SK-N-SH (cell line): ENCODE results near the gene LRMDA. TPM values are rescaled to one million over a fixed set of nuclear protein-coding genes. Genes with fewer than 3 reads are reported as not detected.

Source experiments
- CTCF ChIA-PET: fragments of 300-600, 350-600 bp; formaldehyde crosslinking; extraction: SDS; loops from one replicate; lab custom pipeline; 2021; lab: Yijun Ruan, JAX
- POLR2A ChIA-PET: fragments of 350-600 bp; sonication (Branson Sonifier 250); formaldehyde crosslinking; extraction: SDS; loops from one replicate; lab custom pipeline; 2020; ENCODE audit warnings: antibody characterized with exemption, inconsistent platforms; lab: Yijun Ruan, JAX
- DNase-seq: peaks from one replicate; pipeline ENCODE4 v3.0.0; 2012
- H2AFZ ChIP-seq: fragments of 200-600 bp; sonication (generic); 2 replicates; pipeline ENCODE4 v1.8.1; 2016; ENCODE audit warnings: antibody characterized with exemption, mild to moderate bottlenecking, low read depth
- H3F3A ChIP-seq: fragments of 200-600 bp; sonication (generic); replicated peaks from 2 replicates; pipeline ENCODE3; 2016; ENCODE audit warnings: antibody characterized with exemption, mild to moderate bottlenecking; ENCODE audit not compliant: insufficient read depth
- H3K27ac ChIP-seq, 2 experiments: fragments of 200-500 bp in 1 of 2; fragments of 200-600 bp in 1 of 2; sonication (Bioruptor generic) in 1 of 2; sonication (generic), shearing (Covaris generic) in 1 of 2; 2 replicates each; pipeline versions ENCODE4 v1.5.1 to v1.6.1; 2014 to 2016; ENCODE audit warnings: low read depth in 2 of 2, inconsistent platforms in 1 of 2, low read length in 1 of 2, mild to moderate bottlenecking in 1 of 2, mixed read lengths in 1 of 2
- H3K27me3 ChIP-seq: fragments of 200-600 bp; sonication (generic), shearing (Covaris generic); 2 replicates; pipeline ENCODE4 v1.6.1; 2016; ENCODE audit warnings: mixed run types; ENCODE audit not compliant: insufficient read depth
- H3K36me3 ChIP-seq, 2 experiments: fragments of 200-500 bp in 1 of 2; fragments of 200-600 bp in 1 of 2; sonication (Bioruptor generic) in 1 of 2; sonication (generic) in 1 of 2; replicated peaks in 1 of 2; 2 replicates each; pipeline versions ENCODE3 to v1.5.1; 2014 to 2016; ENCODE audit warnings: low read length in 1 of 2, mild to moderate bottlenecking in 1 of 2; ENCODE audit not compliant: insufficient read depth in 2 of 2, control insufficient read depth in 1 of 2
- H3K4me1 ChIP-seq, 2 experiments: fragments of 200-500 bp in 1 of 2; fragments of 200-600 bp in 1 of 2; sonication (Bioruptor generic) in 1 of 2; sonication (generic), shearing (Covaris generic) in 1 of 2; 2 replicates each; pipeline versions ENCODE4 v1.5.1 to v1.6.1; 2014 to 2016; ENCODE audit warnings: low read depth in 1 of 2, low read length in 1 of 2, mixed run types in 1 of 2; ENCODE audit not compliant: insufficient read depth in 2 of 2, control insufficient read depth in 1 of 2
- H3K4me2 ChIP-seq: fragments of 200-600 bp; sonication (generic), shearing (Covaris generic); 2 replicates; pipeline ENCODE4 v1.6.1; 2017; ENCODE audit warnings: mixed run types
- H3K4me3 ChIP-seq, 2 experiments: fragments of 200-500 bp in 1 of 2; fragments of 200-600 bp in 1 of 2; sonication (Bioruptor generic) in 1 of 2; sonication (generic), shearing (Covaris generic) in 1 of 2; 2 replicates each; pipeline versions ENCODE4 v1.5.1 to v1.8.1; 2014 to 2016; ENCODE audit warnings: low read depth in 2 of 2, inconsistent platforms in 1 of 2, low read length in 1 of 2, mild to moderate bottlenecking in 1 of 2, mixed read lengths in 1 of 2, moderate library complexity in 1 of 2
- H3K79me2 ChIP-seq: fragments of 200-600 bp; sonication (generic); 2 replicates; pipeline ENCODE4 v1.8.1; 2017; ENCODE audit warnings: mild to moderate bottlenecking; ENCODE audit not compliant: insufficient read depth
- H3K9ac ChIP-seq: fragments of 200-600 bp; sonication (generic); 2 replicates; pipeline ENCODE4 v1.6.1; 2017; ENCODE audit warnings: mixed run types
- H3K9me2 ChIP-seq: fragments of 200-600 bp; sonication (generic); 2 replicates; pipeline ENCODE4 v1.6.1; 2017; ENCODE audit warnings: mixed run types
- H3K9me3 ChIP-seq: fragments of 200-600 bp; sonication (generic); 2 replicates; pipeline ENCODE4 v1.6.1; 2017; ENCODE audit warnings: mixed run types, mild to moderate bottlenecking, moderate library complexity
- H4K20me1 ChIP-seq: fragments of 200-600 bp; sonication (generic); 2 replicates; pipeline ENCODE4 v1.6.1; 2017; ENCODE audit warnings: mild to moderate bottlenecking, mixed run types; ENCODE audit not compliant: insufficient read depth
- CHD2 ChIP-seq: fragments of 150-350 bp; IDR thresholded peaks from 2 replicates; pipeline ENCODE4 v1.6.1; 2018; ENCODE audit warnings: low read length; ENCODE audit not compliant: partially characterized antibody
- ELF1 ChIP-seq: IDR thresholded peaks from 2 replicates; pipeline ENCODE4 v1.4.0; 2012
- JUND ChIP-seq: IDR thresholded peaks from 2 replicates; pipeline ENCODE4 v1.4.0; 2012
- MAX ChIP-seq: IDR thresholded peaks from 2 replicates; pipeline ENCODE4 v1.4.0; 2012; ENCODE audit warnings: low read depth
- PBX3 ChIP-seq: IDR thresholded peaks from 2 replicates; pipeline ENCODE4; 2012
- POLR2AphosphoS5 ChIP-seq: IDR thresholded peaks from 2 replicates; pipeline ENCODE4 v1.6.1; 2012; ENCODE audit warnings: low read depth, low read length
- RCOR1 ChIP-seq: fragments of 150-350 bp; IDR thresholded peaks from 2 replicates; pipeline ENCODE4 v1.6.1; 2017; ENCODE audit warnings: antibody characterized with exemption, low read length
- RFX5 ChIP-seq: IDR thresholded peaks from 2 replicates; pipeline ENCODE4 v1.6.1; 2012; ENCODE audit warnings: mild to moderate bottlenecking, improper control_type of control experiment, low read length
- SIN3A ChIP-seq: IDR thresholded peaks from 2 replicates; pipeline ENCODE4 v1.6.1; 2012; ENCODE audit warnings: low read depth, mild to moderate bottlenecking, low read length, moderate library complexity, borderline replicate concordance
- SMC3 ChIP-seq: IDR thresholded peaks from 2 replicates; pipeline ENCODE4 v1.6.1; 2012; ENCODE audit warnings: low read depth, low read length, improper control_type of control experiment
- WGBS: methylation state at CpG from one replicate; pipeline ENCODE4 v1.1.6; 2017; ENCODE audit warnings: low lambda C conversion rate; 5-methylcytosine and 5-hydroxymethylcytosine counted together
- polyA plus RNA-seq, 3 experiments: library from polyadenylated mRNA; depleted of rRNA; stranded (reverse); fragments of >200 nt; gene quantifications; 2 replicates each; pipeline ENCODE4 v1.2.3, GENCODE V29; 2012
- TF ChIP-seq, protein P1 (sequence below): fragments of 200-600 bp; sonication (generic); IDR thresholded peaks from 2 replicates; pipeline ENCODE4 v1.6.1; 2017; ENCODE audit warnings: antibody characterized with exemption, mild to moderate bottlenecking, moderate library complexity
- TF ChIP-seq, protein P2 (sequence below): IDR thresholded peaks from 2 replicates; pipeline ENCODE4 v1.4.0; 2012; ENCODE audit warnings: low read depth, borderline replicate concordance

Gene LRMDA
- polyA plus RNA-seq, 1 of the 3 experiments (the other 2 are of a cell fraction): 0.95 TPM

- POLR2A ChIA-PET: no interaction called here
- no peaks in the 10 kb centered on the region for H3K27me3 ChIP-seq
- H3K4me3 ChIP-seq: no peak overlapping the region
- no peaks in the 10 kb centered on the region for H3K9me3 ChIP-seq
- H2AFZ ChIP-seq: no peak overlapping the region
- H3F3A ChIP-seq: no peaks in the 10 kb centered on the region
- no peak overlapping the region for H3K27ac ChIP-seq
- TF ChIP-seq POLR2AphosphoS5 (no peak), RCOR1 (no peak), PBX3 (no peak)
- no peaks in the 10 kb centered on the region for H3K36me3 ChIP-seq
- no peaks in the 10 kb centered on the region for H3K79me2 ChIP-seq
- no peak overlapping the region for H3K4me2 ChIP-seq
- no peak for DNase-seq
- no peak overlapping the region for H3K9ac ChIP-seq
- CTCF ChIA-PET: no interaction called here
- H4K20me1 ChIP-seq: no peaks in the 10 kb centered on the region
- H3K9me2 ChIP-seq: no peaks in the 10 kb centered on the region
- WGBS: 92% methylated on average over 1 of the region's 1 CpG
- H3K4me1 ChIP-seq: peaks cover 0 to 5% of the 10 kb centered on the region in 2 experiments; a peak in 2 of 4 replicates
These were observed 51.8 kb downstream of the LRMDA start for GRCh38 chr10:75483188-75483587.

DNA sequence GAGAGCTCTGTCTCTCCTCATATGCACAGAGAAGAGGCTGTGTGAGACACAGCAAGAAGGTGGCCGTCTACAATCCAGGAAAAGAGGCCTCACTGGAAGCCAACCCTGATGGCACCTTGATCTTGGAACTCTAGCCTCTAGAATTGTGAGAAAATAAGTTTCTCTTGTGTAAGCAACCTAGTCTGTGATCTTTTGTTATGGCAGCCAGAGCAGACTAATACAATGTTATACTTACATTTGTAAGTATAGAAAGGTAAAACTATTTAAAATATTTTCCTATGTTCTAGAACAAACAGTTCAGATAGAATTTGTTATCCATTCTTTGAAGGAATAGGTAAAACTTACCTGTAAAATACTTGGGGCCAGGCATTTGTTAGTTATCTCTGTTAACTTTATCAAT is 53.3 kb downstream of the LRMDA start:
- TF ChIP-seq JUND (no peak), POLR2AphosphoS5 (no peak), CHD2 (no peak), SIN3A (no peak), PBX3 (no peak), SMC3 (no peak), RFX5 (no peak), MAX (no peak), ELF1 (no peak)
- TF ChIP-seq, protein P1, sequence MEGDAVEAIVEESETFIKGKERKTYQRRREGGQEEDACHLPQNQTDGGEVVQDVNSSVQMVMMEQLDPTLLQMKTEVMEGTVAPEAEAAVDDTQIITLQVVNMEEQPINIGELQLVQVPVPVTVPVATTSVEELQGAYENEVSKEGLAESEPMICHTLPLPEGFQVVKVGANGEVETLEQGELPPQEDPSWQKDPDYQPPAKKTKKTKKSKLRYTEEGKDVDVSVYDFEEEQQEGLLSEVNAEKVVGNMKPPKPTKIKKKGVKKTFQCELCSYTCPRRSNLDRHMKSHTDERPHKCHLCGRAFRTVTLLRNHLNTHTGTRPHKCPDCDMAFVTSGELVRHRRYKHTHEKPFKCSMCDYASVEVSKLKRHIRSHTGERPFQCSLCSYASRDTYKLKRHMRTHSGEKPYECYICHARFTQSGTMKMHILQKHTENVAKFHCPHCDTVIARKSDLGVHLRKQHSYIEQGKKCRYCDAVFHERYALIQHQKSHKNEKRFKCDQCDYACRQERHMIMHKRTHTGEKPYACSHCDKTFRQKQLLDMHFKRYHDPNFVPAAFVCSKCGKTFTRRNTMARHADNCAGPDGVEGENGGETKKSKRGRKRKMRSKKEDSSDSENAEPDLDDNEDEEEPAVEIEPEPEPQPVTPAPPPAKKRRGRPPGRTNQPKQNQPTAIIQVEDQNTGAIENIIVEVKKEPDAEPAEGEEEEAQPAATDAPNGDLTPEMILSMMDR: no peak
- TF ChIP-seq, protein P2, sequence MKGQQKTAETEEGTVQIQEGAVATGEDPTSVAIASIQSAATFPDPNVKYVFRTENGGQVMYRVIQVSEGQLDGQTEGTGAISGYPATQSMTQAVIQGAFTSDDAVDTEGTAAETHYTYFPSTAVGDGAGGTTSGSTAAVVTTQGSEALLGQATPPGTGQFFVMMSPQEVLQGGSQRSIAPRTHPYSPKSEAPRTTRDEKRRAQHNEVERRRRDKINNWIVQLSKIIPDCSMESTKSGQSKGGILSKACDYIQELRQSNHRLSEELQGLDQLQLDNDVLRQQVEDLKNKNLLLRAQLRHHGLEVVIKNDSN: no peak
- CTCF ChIA-PET: no interaction called here

More for the DNA sequence above, 53.3 kb downstream of the LRMDA start:
- Histone ChIP-seq H3K79me2 (no peaks in the 10 kb centered on the region), H4K20me1 (no peaks in the 10 kb centered on the region), H3K36me3 (no peaks in the 10 kb centered on the region), H3K9me2 (no peaks in the 10 kb centered on the region), H3K4me3 (no peak overlapping the region), H3K27me3 (no peaks in the 10 kb centered on the region), H3F3A (no peaks in the 10 kb centered on the region), H3K4me1 (no peaks in the 10 kb centered on the region), H3K9ac (no peak overlapping the region), H3K4me2 (no peak overlapping the region), H3K9me3 (no peaks in the 10 kb centered on the region), H2AFZ (no peak overlapping the region), H3K27ac (no peak overlapping the region)
- POLR2A ChIA-PET: no interaction called here
- no peak for DNase-seq
- WGBS: 69% methylated on average over 1 of the region's 1 CpG
